Measurements from ENCODE around the gene STEAP3. TPM values are rescaled to one million over a fixed set of nuclear protein-coding genes. Genes with fewer than 3 reads are reported as not detected.

STEAP3 gene
- total RNA-seq, 1 experiment from 2014 or later = 27.3 TPM

DNA sequence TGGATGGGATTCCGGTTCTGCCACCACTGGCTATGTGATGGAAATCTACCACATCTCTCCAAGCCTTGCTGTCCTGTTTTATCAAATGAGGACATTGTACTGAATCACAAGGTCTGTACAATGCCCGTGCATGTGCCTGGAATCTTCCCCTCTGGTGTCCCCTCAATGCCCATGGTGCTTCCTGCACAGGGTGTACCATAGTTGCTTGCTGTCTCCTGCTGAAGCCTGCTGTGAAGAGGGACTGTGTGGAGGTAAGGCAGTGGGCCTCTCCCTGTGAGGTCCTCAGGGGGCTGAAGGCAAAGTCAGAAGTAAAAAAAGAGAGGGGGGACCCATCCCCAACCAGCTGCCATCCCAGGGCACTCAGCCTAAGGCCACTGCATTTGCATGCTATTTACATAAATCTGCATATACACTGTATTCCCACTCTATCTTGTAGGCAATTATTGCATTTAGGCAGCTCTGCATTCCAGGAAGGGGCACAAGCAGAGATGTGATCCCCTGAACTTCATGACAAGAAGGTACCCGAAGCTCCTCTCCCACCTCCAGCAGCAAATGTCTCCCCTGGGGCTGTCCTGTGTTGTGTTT, 9.1 kb upstream of the STEAP3 start:
- Histone ChIP-seq H3K4me2 (ENCODE audit: low read length) (no peak overlapping the region), H2AFZ (ENCODE audit: low read length) (no peak overlapping the region), H3K4me1 (ENCODE audit: insufficient read depth, low read length) (peaks cover under 1% of the 10 kb centered on the region; the same call in 1 of the 2 replicates), H3K9me3 (ENCODE audit: low read length) (no peaks in the 10 kb centered on the region), H3F3A (ENCODE audit: low read length, unreplicated experiment) (no peaks in the 10 kb centered on the region), H3K36me3 (ENCODE audit: low read depth, low read length) (no peaks in the 10 kb centered on the region), H4K20me1 (ENCODE audit: low read length) (no peaks in the 10 kb centered on the region), H3K27me3 (ENCODE audit: low read length) (no peaks in the 10 kb centered on the region), H3K4me3 (ENCODE audit: low read length) (no peak overlapping the region), H3K27ac (ENCODE audit: low read length) (no peak overlapping the region), H3K9ac (ENCODE audit: low read length) (no peak overlapping the region), H3K79me2 (ENCODE audit: low read length) (no peaks in the 10 kb centered on the region), H3K9me2 (replicated peaks; ENCODE audit: low read length) (no peaks in the 10 kb centered on the region)
- ChIA-PET POLR2A (ENCODE audit: unreplicated experiment) (no interaction called here), CTCF (no interaction called here)
- BruUV-seq (replicated peaks) = no TSS peak
- intact Hi-C loops (cut with micrococcal nuclease) = no loop called here
- no peak for DNase-seq
- no peak for ATAC-seq
- TF ChIP-seq EZH2 (IDR thresholded peaks at IDR 0.05; ENCODE audit: low read length, unreplicated experiment) (no peak), CTCF (conservative IDR thresholded peaks at IDR 0.05; ENCODE audit: low read depth, low read length) (no peak), EZH2phosphoT487 (IDR thresholded peaks at IDR 0.05; ENCODE audit: borderline replicate concordance, low read length) (no peak)

DNA sequence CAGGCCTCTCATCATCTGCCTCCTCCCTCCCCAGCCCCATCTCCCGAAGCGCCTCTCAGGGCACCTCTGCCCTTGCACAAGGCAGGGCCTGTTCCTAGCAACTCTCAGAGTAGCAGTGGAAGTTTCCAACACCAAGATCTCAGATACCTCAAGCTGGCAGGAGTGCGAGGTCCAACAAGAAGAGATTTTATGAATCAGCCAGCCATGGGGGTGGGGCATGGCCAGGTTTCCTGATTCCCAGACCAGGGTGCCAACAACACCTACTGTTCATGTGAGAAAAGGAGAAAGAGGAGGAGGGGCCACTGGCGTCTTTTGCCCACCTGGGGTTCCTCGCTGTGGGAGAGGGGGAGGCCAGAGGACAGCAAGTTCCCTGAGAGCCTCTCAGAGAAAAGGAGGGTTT, 6.6 kb upstream of the STEAP3 start:
- H3F3A ChIP-seq (ENCODE audit: low read length, unreplicated experiment) = no peaks in the 10 kb centered on the region
- TF ChIP-seq EZH2phosphoT487 (IDR thresholded peaks at IDR 0.05; ENCODE audit: borderline replicate concordance, low read length) = no peak
- H3K9ac ChIP-seq (ENCODE audit: low read length) = no peak overlapping the region
- ChIA-PET POLR2A (ENCODE audit: unreplicated experiment) (no interaction called here), CTCF (no interaction called here)
- no peak for DNase-seq
- BruUV-seq (replicated peaks) = no TSS peak
- no peaks in the 10 kb centered on the region for H3K9me2 ChIP-seq (replicated peaks; ENCODE audit: low read length)
- no peak for ATAC-seq
- intact Hi-C loops (cut with micrococcal nuclease) = no loop called here
- H3K79me2 ChIP-seq (ENCODE audit: low read length) = no peaks in the 10 kb centered on the region
- H4K20me1 ChIP-seq (ENCODE audit: low read length) = no peaks in the 10 kb centered on the region
- no peak overlapping the region for H3K4me3 ChIP-seq (ENCODE audit: low read length)
- no peak overlapping the region for H3K27ac ChIP-seq (ENCODE audit: low read length)
- H3K27me3 ChIP-seq (ENCODE audit: low read length) = no peaks in the 10 kb centered on the region
- no peak overlapping the region for H2AFZ ChIP-seq (ENCODE audit: low read length)
- H3K4me1 ChIP-seq (ENCODE audit: insufficient read depth, low read length) = peaks cover 4% of the 10 kb centered on the region; the same call in 1 of the 2 replicates
- no peaks in the 10 kb centered on the region for H3K36me3 ChIP-seq (ENCODE audit: low read depth, low read length)
- no peak overlapping the region for H3K4me2 ChIP-seq (ENCODE audit: low read length)
- no peaks in the 10 kb centered on the region for H3K9me3 ChIP-seq (ENCODE audit: low read length)

DNA sequence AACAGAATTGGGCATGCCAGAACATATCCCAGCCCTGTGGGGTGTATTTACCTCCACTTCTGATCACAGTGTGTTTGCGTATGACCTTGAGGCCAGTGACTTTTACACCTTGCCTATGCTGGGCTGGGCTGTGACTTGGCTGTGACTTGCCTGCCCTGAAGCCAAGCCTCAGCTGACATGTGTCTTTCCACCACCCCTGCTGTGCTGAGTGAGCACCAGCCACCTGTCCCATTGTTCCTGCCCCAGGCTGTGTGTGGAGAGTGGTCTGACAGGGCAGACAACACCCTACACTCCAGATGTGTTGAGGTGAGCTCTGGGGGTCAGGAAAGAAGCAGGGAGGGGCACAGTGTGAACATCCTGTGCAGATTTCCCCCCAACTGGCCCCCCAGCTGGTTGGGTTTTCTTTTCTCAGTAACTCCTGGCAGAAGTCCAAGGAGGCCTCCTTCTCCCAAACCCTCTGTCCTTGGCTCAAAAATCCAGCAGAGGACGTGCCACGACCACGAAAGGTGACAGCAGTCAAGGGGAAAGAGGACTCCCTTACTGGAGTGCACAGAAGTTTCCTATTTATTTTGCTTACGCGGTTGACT, 5.1 kb upstream of the STEAP3 start:
- Histone ChIP-seq H3K4me3 (ENCODE audit: low read length) (no peak overlapping the region), H3K9ac (ENCODE audit: low read length) (no peak overlapping the region), H2AFZ (ENCODE audit: low read length) (no peak overlapping the region), H3K4me2 (ENCODE audit: low read length) (no peak overlapping the region), H3K36me3 (ENCODE audit: low read depth, low read length) (no peaks in the 10 kb centered on the region), H3K27ac (ENCODE audit: low read length) (no peak overlapping the region), H3K79me2 (ENCODE audit: low read length) (no peaks in the 10 kb centered on the region), H3K9me3 (ENCODE audit: low read length) (no peaks in the 10 kb centered on the region), H3K9me2 (replicated peaks; ENCODE audit: low read length) (no peaks in the 10 kb centered on the region), H3K27me3 (ENCODE audit: low read length) (no peaks in the 10 kb centered on the region), H3K4me1 (ENCODE audit: insufficient read depth, low read length) (peaks cover 4% of the 10 kb centered on the region; the same call in 1 of the 2 replicates), H3F3A (ENCODE audit: low read length, unreplicated experiment) (no peaks in the 10 kb centered on the region), H4K20me1 (ENCODE audit: low read length) (no peaks in the 10 kb centered on the region)
- DNase-seq = peak; percentile 38
- no peak for ATAC-seq
- intact Hi-C loops (cut with micrococcal nuclease) = no loop called here
- ChIA-PET POLR2A (ENCODE audit: unreplicated experiment) (no interaction called here), CTCF (no interaction called here)
- BruUV-seq (replicated peaks) = no TSS peak
- TF ChIP-seq CTCF (conservative IDR thresholded peaks at IDR 0.05; ENCODE audit: low read depth, low read length) = peak; percentile 38
- no peak for TF ChIP-seq EZH2 (IDR thresholded peaks at IDR 0.05; ENCODE audit: low read length, unreplicated experiment)

Data from PC-3 (cell line).